GM18499 (cell line): ENCODE data around the gene TANGO2.

Source experiments
- ATAC-seq: cut with Tn5 transposase; IDR thresholded peaks from one replicate; pipeline ENCODE4 v1.9.1; 2021; ENCODE audit warnings: moderate number of reproducible peaks; ENCODE audit not compliant: insufficient read depth, unreplicated experiment

The TANGO2 gene

DNA sequence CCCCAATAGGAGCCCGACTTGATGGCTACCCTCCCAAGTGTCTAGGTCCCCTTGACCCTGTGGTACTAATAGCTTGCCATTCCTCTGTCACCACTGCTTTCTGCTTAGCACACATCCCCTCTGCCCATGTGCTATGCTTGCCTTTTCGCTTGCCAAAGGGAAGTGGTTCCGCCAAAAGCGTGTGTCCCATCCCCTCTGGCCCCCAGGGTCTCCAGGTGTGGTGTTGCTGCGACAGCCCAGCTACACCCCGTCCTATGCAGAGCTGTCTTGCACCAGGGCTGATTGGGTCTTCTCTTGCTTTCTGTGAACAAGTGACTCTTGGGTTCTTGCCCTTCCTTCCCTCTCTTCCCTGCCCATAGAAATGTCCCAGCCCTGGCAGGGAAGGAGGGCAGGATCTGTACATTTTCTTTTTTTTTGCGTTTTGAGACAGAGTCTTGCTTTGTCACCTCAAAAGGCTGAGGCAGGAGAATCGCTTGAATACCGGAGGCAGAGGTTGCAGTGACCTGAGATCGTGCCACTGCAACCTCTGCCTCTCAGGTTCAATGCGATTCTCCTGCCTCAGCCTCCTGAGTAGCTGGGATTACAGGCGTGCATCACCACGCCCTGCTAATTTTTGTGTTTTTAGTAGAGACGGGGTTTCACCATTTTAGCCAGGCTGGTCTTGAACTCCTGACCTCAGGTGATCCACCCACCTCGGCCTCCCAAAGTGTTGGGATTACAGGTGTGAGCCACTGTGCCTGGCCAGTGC, 3.9 kb downstream of the TANGO2 start:
- no peak for ATAC-seq

DNA sequence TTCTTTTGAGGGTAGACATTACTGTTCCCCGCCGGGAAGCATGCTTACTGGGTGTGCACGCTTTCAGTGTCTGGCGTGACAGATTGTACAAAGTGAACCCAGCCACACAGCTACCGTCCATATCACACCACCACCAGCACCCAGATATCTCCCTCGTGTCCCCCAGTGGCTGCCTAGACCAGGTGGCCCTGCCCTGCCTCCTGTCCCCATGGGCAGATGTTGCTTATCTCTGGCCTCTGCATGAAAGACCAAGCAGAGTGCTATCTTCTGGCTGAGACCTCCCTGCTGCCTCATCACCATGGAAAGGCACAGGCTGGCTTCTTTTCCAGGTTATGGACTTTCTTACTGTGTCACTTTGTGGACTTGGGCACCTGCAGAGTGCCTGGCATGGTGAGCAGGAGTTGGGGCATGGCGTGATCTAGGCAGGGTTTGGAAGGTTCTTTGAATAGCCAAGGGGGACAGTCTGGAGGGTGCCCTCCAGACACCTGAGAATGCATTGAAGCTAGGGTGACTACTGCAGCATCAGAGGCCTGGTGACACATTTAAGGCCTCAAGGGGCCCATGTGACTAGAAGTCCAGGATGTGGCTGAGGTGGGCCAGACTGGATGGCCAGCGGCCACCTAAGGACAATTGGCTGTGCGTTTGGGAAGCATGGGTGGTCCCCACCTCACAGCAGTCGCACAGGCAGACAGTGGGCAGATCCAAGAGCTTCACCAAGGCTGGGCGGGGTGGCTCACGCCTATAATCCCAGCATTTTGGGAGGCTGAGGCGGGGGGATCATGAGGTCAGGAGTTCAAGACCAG, 4.7 kb downstream of the TANGO2 start:
- ATAC-seq: no peak

DNA sequence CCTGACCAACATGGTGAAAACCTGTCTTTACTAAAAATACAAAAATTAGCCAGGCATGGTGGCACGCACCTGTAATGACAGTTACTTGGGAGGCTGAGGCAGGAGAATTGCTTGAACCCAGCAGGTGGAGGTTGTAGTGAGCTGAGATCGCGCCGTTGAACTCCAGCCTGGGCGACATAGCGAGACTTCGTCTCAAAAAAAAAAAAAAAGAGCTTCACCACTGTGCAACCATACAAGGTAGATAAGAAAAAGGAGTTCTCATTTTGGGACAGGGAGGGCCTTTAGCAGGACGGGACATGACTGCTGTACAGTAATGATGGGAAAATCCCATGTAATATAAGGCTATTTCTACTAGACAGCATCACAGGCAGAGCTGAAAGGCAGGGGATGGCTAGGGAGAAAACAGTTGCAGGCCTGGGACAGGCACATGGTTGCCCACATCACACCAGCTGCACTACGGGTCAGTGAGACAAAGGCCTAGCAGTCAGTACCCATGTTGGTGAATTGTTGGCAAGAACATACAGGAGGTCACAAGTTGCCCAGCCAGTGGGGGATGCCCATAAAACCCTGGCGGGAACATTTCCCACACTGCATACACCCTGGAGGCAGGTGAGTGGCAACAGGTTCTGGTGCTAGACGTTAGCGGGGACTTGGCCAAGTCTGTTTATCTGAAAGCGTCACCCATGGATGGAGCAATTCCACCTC, 5.4 kb downstream of the TANGO2 start:
- no peak for ATAC-seq

DNA sequence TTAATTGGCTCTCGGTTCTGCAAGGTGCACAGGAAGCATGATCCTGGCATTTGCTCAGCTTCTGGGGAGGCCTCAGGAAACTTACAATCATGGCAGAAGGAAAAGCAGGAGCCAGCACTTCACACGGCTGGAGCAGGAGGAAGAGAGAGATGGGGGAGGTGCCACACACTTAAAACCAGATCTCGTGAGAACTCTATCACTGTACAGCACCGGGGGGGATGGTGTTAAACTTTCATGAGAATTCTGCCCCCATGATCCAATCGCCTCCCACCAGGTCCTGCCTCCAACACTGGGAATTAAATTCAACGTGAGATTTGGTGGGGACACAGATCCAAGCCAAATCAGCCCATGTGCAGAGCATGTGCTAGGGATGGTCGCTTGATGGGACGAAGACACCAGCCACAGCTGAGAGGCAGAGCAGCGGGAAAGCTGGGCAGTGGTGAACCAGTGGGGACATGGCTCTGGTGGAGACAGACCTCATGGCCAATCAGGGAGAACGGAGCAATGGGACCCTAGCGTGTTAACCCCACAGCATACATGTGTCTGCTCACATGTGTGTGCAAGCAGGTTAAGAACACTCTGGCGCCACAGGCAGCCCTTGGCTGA, 6.2 kb downstream of the TANGO2 start:
- ATAC-seq: no peak

DNA sequence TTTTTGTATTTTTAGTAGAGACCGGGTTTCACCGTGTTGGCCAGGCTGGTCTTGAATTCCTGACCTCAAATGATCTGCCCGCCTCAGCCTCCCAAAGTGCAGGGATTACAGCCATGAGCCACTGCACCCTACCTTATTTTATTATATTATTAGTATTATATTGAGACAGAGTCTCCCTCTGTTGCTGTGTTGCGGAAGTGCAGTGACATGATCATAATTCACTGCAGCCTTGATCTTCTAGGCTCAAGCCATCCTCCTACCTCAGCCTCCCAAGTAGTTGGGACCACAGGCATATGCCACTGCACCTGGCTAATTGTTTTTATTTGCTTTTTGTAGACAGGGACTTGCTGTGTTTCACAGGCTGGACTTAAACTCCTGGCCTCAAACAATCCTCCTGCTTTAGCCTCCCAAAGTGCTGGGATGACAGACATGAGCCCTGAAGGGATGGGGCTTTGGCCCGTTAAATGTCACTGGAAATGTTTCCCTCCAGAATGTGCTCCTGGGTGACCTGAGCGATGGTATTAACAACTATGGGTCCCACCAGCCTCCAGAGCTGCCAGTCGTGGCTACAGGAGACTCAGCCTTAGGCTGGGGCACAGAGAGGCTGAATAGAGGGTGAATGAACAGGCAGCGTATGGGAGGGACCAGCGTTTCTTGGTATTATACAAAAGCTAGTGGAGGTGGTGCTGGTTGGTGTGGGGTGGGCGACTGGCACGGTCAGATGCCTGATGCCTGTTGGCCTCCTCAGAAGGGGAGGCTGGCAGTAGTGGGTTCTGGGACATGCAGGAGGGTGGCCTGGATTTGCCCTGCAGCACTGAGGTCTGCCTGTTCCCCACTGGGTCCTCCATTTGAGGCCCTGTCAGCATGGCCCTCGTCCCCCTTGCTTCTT, 7.3 kb downstream of the TANGO2 start:
- ATAC-seq: no peak

DNA sequence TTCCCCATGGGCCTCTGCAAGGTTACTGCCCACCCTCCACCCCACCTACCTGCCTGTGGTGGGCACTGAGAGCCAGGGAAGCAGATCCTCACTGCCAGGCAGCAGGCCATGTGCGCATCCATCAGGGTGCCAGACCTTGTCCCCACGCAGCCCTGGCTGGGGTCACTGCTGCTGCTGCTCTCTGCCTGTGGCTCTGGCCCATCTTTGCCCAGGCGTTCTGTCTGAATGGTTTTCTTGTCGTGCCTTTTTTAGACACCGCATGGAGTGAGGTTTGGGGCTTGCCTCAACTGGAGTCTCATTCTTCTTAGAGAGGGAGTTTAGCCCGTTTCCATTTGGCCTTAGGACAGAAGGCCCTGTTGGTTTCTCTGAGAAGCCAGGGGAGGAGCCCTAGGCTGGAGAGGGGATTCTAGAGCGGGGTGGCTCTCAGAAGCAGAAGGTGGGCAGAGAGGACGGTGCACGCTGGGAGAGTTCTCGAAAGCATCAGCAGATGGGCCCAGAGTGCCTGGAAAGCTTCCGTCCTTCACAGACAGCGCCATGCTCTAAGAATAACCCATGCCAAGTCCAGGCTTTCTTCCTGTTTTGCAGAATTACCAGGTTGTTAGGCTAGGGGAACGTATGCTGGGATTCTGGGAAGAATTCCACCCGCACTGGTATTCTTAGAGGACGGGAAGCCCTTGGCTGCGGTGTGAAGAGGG, 8.1 kb downstream of the TANGO2 start:
- ATAC-seq: no peak

DNA sequence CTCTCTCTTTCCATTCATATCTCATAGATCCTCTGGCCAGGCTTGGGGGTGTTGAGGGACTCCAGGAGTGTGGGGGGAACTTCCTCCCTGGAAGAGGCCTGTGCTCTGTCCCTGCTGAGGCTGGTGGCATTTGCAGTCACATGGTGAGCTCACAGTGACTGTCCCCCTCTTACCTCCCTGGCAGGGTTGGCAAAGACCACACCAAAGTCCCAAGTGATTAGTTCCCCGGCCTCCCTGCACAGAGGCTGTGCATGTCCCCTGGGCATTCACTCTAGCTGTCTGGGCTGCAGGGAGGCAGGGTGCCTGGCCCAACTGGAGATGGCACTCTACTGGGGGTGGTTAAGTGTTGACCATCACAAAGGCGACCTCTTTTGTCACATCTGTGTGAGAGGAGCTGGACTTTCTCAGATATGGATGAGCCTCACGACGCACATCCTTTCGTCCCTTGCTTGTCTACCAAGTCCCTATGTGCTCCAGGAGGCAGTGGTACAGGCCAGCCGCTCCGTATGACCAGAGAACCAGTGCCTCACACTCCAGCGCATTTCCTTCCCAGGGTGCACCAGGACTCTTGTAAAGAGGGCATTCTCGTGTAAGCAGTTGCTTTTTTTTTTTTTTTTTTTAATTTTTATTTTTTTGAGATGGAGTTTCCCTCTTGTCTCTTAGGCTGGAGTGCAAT, 8.8 kb downstream of the TANGO2 start:
- no peak for ATAC-seq

DNA sequence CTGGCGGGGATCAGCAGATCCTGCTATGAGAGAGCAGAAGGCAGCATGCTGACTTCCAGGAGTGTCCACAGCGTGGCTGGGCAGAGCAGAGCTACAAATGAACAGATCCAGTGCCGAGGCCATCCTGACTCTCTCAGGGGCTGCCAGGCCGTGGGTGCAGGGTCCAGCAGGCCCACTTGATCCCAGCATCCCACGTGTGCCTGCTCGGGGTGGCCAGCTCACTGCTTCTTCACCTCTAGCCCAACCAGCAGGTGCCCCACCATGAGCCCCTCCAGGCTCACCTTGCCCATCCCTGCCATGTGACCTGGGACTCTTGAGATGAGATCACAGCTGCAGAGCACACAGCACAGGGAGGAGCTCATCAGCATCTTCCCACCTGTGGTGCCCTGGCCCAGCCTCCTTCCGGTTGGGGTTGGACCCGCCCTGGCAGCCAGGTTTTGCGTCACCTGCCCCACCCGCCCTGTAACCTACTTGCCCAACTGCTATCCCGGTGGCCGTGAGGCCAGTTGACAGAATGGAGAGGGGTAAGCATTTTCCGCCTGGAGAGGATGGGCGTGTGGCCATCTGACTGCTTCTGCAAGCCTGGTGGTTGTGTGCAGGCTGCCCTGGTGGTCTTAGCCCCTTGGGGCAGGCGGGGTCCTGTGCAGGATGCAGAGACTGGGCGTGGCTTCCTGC, 11.0 kb downstream of the TANGO2 start:
- ATAC-seq: no peak

DNA sequence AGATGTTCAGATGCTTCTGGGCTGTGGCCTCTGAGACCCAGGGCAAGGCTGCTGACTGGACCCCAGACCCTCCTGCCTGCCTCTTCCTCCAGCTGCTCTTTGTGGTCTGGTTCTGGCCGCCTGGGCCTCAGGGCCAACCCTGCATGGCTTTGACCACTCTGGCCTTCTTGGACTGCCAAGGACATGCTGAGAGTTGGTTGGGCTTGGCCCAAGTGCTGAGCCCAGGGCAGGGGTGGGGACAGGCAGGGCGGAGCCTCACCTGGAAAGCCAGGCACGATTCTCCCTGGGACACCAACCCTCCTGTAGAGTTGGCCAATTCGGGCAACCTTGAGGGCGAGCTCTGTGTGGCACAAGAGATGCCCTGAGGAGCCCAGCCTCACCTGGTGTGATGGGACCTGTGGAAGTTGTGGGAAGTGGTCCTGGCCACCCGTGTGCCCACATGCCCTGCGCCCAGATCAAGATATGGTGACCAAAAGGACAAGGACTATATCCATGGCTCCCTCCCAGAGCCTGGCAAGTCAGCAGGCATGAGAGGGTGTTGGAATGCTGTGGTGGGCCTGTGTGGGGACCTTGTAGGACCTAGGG, 11.6 kb downstream of the TANGO2 start:
- no peak for ATAC-seq

DNA sequence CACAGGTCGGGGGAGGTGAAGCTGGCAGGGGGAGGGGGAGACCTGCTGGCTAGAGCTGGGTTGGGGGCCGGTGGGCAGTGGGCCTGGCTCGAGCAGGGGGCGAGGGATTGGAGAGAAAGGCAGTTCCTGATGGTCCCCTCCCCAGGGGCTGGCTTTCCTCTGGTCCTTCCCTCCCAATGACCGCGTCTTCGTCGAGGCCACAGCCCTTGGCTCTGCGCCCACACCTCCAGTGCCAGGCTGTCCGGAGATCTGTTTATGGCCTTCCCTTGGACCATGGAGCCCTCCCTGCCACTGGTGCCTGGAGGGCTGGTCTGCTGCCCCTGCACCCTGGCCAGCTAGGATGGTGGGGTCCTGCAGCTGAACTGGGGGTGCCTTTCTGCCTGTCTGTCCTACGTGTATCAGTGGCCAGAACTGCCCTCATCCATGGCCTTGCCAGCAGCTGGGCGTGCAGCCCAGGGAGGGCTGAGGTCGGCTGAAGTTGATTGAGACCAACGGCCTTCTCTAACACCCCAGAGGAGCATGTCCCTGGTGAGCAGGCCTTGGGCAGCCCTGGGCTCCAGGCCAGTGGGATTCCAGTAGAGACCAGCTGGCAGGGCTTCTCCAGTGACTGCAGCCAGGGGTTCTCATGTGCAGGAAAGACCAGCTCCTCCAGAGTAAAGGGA, 12.3 kb downstream of the TANGO2 start:
- ATAC-seq: no peak

DNA sequence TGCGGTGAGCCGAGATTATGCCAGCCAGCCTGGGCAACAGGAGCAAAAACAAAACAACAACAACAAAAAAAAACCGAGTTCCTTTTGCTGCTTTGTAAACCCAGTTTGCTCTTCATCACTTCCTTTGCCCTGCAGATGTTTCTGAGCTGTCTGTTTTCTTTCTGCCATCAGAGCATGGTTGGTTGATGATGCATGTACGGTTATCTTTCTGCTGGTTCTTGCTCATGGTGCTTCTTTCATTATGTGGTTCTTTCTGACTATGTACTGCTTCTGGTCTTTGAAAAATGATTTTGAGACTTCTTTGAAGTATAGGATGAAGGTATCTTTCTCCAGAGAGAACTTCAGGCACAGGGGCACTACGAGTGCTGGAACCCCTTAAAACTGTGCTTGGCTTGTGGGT, 13.2 kb downstream of the TANGO2 start:
- ATAC-seq: no peak

DNA sequence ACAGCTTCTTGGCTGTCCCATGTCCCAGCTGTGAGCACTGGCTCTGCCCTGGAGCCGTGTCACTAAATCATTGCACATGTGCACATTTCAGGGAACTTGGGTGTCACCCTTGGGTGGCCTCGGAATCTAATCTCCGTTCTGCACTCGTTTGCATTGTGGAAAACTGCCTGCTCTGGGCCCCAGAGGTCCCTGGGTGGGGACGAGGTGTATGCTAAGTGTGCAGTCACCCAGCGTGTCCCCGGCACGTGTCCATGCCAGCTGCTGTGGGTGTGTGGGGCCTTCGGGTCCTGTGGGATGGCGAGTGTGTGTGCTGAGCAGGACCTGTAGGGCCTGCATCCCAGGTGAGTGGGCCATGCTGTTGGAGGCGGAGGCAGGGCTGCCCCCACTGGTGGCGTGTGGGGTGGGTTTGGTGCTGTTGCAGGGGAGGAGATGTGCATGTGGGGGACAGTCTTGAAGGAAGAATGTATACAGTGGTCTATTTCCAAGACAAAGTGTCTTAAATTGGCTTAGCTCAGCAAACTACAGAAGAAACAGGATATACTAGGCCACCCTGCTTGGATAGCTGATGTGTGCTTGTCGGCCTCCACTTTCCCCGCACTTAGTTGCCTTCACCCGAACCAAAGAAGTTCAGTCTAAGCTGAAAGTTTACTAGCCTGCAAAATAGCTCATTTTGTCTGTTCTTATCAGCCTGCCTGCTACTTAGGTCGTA, 14.6 kb downstream of the TANGO2 start:
- ATAC-seq: no peak

DNA sequence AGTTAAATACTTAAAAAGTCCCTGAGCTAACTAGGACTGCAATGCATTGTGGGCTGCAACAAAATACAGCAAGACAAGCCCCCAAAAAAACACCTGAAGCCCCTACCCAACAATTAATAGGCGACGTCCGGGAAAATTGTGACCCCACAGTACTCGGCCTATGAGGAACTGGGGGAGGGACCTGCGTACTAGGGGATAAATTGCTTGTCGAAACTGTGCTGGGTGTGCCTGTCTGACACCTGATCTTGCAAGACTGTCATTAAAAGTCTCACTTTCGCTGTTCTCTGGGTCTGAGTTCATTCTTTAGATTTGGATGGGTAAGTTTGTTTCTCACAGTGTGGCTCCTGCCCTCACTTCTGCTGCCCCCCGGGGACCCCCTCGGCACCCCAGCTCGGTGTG, 15.2 kb downstream of the TANGO2 start:
- ATAC-seq: no peak

DNA sequence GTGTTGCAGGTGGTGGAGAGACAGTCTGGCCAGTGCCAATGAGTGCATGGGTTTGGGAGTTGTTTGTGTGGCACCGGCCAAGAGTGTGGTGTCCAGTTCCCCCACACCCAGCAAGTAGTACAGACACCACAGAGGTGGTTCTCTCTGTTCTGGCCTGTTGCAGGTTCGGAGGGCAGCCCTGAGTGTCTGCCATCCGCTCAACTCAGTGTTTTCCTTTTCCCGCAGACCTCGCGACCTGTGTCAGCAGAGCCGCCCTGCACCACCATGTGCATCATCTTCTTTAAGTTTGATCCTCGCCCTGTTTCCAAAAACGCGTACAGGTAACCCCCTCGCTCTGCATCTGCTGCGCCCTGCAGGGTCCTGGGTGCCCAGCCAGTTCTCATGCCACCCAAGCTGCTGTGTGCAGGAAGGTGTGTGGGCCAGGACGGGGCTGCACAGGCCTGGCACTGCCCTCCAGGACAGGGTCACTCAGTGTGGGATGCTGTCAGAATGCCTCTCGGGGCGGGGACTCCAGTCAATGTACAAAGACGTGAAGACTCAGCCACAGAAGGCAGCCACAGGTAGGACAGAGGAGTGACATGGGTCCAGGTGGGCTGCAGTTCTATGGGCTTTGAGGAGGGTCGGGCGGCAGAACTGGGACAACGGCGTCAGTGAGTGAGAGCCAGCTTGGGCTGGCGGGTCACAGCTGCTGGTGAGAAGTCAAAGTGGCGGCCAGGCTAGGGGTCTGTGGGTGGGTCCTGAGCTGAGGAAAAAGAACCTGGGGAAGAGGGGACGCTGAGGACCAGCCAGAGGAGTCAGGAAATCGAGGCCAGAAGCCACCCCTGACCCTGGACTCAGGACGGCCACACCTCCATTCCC, 15.9 kb downstream of the TANGO2 start:
- no peak for ATAC-seq

DNA sequence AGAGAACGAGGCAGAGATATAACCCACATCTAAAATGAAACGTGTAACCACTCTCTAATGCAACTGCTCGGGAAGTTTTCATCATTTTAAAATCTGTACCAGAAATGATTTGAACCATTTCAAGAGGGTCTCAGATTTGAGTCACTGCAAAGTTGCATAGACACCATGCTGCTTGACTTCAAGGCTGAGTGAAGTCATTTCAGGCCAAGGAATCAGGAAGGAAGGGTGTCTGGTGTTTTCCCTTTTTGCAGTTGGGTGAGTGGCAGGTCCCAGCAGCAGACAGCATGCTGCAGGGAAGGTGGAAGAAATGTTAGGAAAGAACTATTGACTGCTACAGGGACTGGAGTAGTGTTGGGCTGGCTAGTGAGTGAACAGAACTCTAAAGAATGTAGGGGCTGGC, 16.5 kb downstream of the TANGO2 start:
- no peak for ATAC-seq

DNA sequence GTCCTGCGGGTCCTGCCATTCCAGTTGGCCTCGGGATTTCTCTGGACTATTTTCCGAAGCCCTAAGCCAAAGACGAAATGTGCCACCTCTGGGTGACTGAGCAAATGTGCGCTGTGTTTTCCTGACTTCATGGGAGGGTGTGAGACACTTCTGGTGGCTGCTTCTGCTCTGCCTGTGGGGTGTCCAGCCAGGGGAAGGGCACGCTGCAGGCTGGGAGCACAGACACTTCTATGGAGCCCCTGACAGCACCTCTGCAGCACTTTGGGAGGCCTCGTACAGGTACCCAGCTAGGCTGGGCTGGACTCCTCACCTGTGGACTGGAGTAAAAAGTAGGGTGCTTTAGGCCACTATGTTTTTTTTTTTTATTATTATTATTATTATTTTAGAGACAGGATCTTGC, 17.7 kb downstream of the TANGO2 start:
- no peak for ATAC-seq
